HFFc6 (cell line): ENCODE measurements around the gene AKIRIN2. TPM values are rescaled to one million over a fixed set of nuclear protein-coding genes. Genes with fewer than 3 reads are reported as not detected.
A peak's percentile ranks its signal among the peaks of the same experiment; 100 is the strongest.
"Not testable (repeated sequence)": the region's sequence is repeated elsewhere in the genome, so short reads cannot be mapped to it uniquely, and the experiment has no call there.

Source experiments
- DNase-seq: peaks from one replicate; pipeline ENCODE4 v3.0.0-alpha.2; 2018
- H3K27ac Mint-ChIP-seq: 2 replicates; pipeline ENCODE4 v1.8.0; 2020; ENCODE audit warnings: mild to moderate bottlenecking, mixed read lengths
- H3K27me3 Mint-ChIP-seq: 2 replicates; pipeline ENCODE4 v1.8.0; 2021; ENCODE audit warnings: mild to moderate bottlenecking, moderate library complexity, mixed read lengths; ENCODE audit not compliant: insufficient read depth
- H3K36me3 Mint-ChIP-seq: 2 replicates; pipeline ENCODE4 v1.8.0; 2021; ENCODE audit warnings: low read depth, mixed read lengths
- H3K4me1 Mint-ChIP-seq: 2 replicates; pipeline ENCODE4 v1.8.0; 2020; ENCODE audit warnings: low read depth, mixed read lengths
- H3K4me3 Mint-ChIP-seq: 2 replicates; pipeline ENCODE4 v1.8.0; 2020; ENCODE audit warnings: mild to moderate bottlenecking, moderate library complexity, mixed read lengths
- H3K9me3 Mint-ChIP-seq: 2 replicates; pipeline ENCODE4 v1.8.0; 2020; ENCODE audit warnings: mild to moderate bottlenecking, mixed read lengths
- total RNA-seq, 6 experiments: library from RNA; stranded (reverse); fragmentation: NEBNext Ultra II Directional; extraction: Animal tissue kit (Norgen Biotek cat#: 25700); gene quantifications; 2 replicates in 1 of 6; 3 replicates in 5 of 6; pipeline ENCODE4 v1.2.3, GENCODE V29; 2021
- TF ChIP-seq, protein P1 (sequence below): fragments of 200-600 bp; sonication (generic); IDR thresholded peaks from 2 replicates; pipeline ENCODE4 v1.5.0; 2021; ENCODE audit warnings: antibody characterized with exemption, mild to moderate bottlenecking

AKIRIN2 gene
- total RNA-seq, 6 experiments from 2014 or later = 47.0 to 63.1 (median 55.8) TPM

DNA sequence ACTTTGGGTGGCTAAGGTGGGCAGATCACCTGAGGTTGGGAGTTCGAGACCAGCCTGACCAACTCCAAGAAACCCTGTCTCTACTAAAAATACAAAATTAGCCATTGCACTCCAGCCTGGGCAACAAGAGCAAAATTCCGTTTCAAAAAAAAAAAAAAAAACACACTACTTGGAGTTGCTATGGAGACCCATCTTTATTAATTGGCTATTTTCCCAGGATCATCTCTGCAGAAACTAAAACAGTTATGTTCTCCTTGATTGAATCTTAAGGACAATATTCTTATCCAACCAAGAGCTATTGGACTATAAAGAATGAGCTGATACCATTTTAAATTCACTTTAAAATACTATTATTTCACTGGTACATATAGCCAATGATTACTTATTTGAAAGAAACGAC, 14.7 kb downstream of the AKIRIN2 start:
- TF ChIP-seq, protein P1, sequence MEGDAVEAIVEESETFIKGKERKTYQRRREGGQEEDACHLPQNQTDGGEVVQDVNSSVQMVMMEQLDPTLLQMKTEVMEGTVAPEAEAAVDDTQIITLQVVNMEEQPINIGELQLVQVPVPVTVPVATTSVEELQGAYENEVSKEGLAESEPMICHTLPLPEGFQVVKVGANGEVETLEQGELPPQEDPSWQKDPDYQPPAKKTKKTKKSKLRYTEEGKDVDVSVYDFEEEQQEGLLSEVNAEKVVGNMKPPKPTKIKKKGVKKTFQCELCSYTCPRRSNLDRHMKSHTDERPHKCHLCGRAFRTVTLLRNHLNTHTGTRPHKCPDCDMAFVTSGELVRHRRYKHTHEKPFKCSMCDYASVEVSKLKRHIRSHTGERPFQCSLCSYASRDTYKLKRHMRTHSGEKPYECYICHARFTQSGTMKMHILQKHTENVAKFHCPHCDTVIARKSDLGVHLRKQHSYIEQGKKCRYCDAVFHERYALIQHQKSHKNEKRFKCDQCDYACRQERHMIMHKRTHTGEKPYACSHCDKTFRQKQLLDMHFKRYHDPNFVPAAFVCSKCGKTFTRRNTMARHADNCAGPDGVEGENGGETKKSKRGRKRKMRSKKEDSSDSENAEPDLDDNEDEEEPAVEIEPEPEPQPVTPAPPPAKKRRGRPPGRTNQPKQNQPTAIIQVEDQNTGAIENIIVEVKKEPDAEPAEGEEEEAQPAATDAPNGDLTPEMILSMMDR = no peak
- Mint-ChIP-seq H3K9me3 (no peaks in the 10 kb centered on the region), H3K4me1 (peaks cover 72% of the 10 kb centered on the region), H3K4me3 (no peak overlapping the region), H3K27me3 (no peaks in the 10 kb centered on the region; the same call in none of the 2 replicates), H3K36me3 (peaks cover 26% of the 10 kb centered on the region), H3K27ac (peak overlapping the region; percentile 24; the same call in 1 of the 2 replicates)
- DNase-seq = no peak

DNA sequence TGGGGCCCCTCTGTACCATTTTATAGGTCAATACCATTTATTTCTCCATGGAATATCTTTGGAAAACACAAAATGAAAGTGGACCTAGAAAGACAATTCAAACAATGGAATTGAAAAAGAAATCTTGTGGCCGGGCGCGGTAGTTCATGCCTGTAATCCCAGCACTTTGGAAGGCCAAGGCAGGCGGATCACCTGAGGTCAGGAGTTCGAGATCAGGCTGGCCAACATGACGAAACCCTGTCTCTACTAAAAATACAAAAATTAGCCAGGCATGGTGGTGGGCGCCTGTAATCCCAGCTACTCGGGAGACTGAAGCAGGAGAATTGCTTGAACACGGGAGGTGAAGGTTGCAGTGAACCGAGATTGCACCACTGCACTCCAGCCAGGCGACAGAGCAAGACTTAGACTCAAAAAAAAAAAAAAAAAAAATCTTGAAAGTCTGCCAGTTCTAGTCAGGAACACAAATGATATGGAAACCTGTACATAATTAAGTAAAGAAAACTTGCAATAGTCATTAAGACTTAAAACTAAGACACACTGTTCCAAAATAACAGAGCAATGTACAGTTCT, 15.3 kb downstream of the AKIRIN2 start:
- not testable (repeated sequence) for H3K9me3 Mint-ChIP-seq, DNase-seq, H3K27me3 Mint-ChIP-seq, H3K4me3 Mint-ChIP-seq
- H3K4me1 Mint-ChIP-seq = peaks cover 72% of the 10 kb centered on the region
- H3K27ac Mint-ChIP-seq = peak overlapping the region; percentile 24; the same call in 1 of the 2 replicates
- peaks cover 25% of the 10 kb centered on the region for H3K36me3 Mint-ChIP-seq

DNA sequence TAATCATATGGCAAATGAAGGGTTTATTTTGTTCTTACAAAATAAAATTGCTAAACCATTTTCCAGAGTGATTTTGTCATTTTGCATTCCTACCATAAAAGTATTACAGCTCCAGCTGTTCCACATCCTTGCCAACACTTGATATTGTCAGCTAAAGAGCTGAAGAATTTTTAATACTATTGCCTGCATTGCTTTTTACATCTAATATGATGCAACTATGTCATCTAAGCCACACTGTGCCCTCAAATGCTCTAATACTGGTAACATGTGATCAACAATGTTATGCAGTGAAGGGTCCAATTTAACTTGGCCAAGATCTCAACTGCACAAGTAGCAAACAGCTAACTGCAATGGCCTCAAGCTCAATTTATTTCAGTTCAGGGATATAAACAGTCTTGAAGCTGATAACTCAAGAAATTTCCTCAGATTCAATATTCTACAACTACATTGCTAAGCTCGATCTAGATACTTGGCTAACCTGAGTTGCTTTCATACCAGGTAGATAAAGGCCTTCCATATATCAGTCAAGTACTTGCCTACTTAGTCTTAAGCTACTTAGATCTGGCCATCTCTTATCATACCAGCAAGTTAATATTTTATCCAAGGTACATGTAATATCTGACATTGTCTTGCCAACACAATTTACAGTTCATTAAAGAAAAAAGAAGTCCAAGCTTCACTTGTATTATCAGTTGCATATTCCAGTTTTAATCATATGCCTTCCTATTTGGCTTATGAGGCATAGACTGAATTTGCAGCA, 17.0 kb downstream of the AKIRIN2 start:
- no peaks in the 10 kb centered on the region; the same call in none of the 2 replicates for H3K27me3 Mint-ChIP-seq
- H3K4me1 Mint-ChIP-seq = peaks cover 65% of the 10 kb centered on the region
- H3K4me3 Mint-ChIP-seq = no peak overlapping the region
- TF ChIP-seq, protein P1 = no peak
- H3K36me3 Mint-ChIP-seq = peaks cover 23% of the 10 kb centered on the region
- H3K27ac Mint-ChIP-seq = no peak overlapping the region
- no peak for DNase-seq
- H3K9me3 Mint-ChIP-seq = no peaks in the 10 kb centered on the region

DNA sequence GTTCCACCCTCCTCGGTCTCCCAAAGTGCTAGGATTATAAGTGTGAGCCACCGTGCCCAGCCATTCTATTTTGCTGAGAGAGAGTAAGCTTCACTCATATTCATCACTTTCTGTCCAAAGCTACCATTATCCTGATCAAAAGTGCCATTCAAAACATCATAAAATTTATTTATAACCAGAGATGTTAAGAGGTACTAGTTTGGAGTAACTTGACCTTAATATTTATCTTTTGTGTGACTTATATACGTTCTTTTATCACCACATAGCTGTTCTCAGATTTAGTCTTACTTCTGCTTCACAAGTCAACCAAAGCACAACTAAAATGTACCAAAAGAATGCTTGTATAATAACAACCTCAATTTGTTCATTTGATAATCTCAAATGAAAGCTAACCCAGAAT, 18.1 kb downstream of the AKIRIN2 start:
- Mint-ChIP-seq H3K4me3 (no peak overlapping the region), H3K36me3 (peaks cover 24% of the 10 kb centered on the region), H3K27me3 (no peaks in the 10 kb centered on the region; the same call in 1 of the 2 replicates), H3K27ac (no peak overlapping the region), H3K9me3 (no peaks in the 10 kb centered on the region), H3K4me1 (peaks cover 63% of the 10 kb centered on the region)
- TF ChIP-seq, protein P1 = no peak
- no peak for DNase-seq

DNA sequence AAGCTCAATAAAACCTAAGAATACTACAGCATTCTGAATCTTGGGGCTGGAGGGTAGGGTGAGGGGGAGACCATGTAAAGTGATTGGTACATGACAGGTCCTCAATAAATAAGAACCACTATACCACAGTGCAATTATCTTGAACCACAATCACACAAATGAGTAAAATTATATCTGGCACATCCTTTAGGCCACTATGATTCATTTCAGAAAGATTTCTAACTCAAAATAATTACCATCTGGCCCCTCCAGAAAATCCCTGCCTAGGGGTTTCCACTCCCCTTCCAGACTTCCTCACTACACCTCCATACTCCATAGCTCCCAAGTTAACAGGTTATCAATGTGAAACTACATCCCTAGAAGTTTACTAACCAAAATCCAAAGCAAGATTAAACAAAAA, 19.7 kb downstream of the AKIRIN2 start:
- Mint-ChIP-seq H3K27me3 (no peaks in the 10 kb centered on the region; the same call in 1 of the 2 replicates), H3K4me3 (peak overlapping the region; percentile 29), H3K9me3 (no peaks in the 10 kb centered on the region), H3K4me1 (peaks cover 63% of the 10 kb centered on the region), H3K27ac (peak overlapping the region; percentile 22), H3K36me3 (peaks cover 32% of the 10 kb centered on the region)
- TF ChIP-seq, protein P1 = no peak
- DNase-seq = peak; percentile 49

DNA sequence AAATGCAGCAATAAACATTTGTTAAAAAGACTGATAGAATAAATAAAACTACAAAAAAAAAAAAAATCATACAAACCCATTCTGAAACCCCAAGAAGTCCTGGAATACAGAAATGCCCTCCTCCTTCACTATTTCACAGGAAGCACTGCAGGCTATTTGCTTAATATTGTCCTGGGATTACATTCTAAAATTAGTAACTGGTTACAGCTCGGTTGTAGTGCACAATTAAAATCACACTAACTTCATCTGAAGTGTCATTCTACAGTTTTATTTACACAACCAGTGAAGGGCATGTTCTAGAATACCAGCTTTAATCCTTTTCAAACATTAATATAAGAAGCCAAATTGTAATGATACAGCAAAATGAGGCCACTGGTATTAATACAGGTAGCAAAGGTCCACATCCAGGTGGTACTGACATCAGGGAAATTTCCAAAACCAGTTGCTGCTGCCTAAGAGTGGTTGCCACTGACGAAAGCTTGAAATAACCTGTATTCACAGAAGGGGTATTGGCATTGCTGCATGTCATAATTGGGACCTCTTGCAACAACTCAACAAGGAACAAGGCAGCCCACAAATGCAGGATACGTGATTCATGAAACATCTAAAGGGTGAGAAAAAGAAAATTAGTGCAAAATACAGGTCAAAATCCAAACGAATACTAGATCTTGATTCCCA, 26.9 kb downstream of the AKIRIN2 start:
- Mint-ChIP-seq H3K36me3 (peaks cover 50% of the 10 kb centered on the region), H3K4me3 (no peak overlapping the region), H3K9me3 (no peaks in the 10 kb centered on the region), H3K4me1 (peaks cover 29% of the 10 kb centered on the region), H3K27ac (no peak overlapping the region), H3K27me3 (no peaks in the 10 kb centered on the region; the same call in 1 of the 2 replicates)
- TF ChIP-seq, protein P1 = no peak
- DNase-seq = no peak
